HG03039 (cell line): ENCODE results near the gene RAP2B.

Experiments
- ATAC-seq: cut with Tn5 transposase; IDR thresholded peaks from one replicate; pipeline ENCODE4 v1.9.1; 2021; ENCODE audit warnings: mild to moderate bottlenecking, moderate library complexity; ENCODE audit not compliant: unreplicated experiment

RAP2B gene

DNA sequence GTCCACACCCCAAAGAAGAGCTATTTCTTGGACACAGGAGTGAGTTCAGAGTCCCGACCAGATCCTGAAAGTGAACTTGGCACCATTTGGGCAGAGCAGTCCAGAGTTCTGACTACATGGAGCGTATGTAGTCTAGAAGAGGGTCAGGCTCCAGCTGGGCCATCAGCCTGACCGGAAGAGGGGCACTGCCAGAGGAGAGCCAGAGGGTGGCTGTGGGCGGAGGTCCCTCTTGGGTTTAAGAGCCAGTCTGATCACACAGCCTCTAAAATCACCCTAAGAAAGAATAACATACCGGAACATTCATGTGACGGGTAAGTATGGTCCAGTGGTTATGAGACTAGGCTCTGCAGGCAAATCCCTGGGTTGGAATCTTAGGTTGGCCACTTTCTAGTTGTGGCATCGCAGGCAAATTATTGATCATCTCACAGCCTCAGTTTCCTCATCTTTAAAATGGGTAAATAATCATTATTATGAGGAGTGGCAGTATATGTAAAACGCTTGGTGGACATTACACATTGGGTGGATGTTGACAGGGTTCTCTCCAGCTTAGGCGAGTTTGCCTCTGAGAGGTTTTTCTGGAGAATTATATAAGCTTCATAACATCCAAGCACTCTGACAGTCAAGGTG lies 2.1 kb upstream of the RAP2B start:
- no peak for ATAC-seq

DNA sequence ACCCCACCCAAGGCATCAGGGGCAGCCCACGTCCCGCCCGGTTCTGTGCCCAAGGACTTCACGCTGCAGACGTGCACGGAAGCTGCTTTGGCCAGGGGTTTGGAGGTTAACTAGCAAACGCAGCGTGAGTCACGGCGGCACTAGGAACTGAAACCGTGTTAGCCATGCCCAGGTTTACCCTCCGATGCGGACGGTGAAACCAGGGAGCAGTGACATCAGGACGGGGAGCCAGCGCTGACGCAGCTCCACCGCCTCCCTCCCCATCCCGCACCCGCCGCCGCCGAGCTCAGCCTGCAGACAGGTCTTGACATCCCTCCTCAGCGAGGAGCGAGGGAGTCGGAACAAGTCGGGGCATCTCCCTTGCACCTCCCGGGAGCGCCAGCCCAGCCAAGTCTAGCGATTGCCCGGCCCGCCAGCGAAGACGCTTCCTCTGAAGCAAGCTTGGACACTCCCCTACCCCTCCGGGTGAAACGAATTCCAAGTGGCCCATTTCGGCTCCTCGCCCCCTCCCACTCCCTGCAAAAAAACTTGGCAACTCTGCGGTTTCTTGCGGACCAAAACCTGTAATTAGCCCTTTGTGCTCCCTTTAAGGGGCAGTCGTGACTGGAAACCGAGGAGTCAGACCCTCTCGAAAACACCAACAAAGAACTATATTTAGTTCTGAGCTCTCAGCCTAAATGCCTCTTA lies 1.4 kb upstream of the RAP2B start:
- peak; percentile 27 for ATAC-seq

DNA sequence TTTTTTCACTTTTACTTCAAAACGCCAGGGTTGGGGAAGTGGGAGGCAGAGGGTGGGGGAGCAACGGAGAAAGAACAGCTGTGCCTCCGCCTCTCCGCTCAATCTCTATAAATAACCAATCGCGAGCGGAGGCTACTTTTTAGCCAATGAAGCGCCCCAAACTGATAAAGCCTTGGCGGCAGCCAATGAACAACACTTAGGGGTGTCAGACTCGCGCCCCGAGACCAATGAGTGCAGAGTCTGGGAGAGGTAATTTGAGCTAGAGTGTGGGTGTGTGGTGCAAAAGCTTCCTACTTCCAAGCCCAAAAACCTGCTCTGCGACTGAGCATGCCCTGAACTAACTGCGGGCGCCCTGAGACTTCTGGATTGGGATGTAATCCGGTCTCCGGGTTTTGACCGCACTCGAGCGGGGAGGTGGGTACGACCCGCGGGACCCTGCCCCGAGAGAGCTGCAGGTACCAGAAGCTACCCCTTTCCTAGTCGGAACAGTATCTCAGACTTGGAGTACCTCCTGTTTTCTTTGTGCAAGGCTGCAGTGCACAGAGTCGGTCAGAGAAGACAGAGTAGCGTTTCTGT lies 800 bp upstream of the RAP2B start:
- ATAC-seq = peak; percentile 82

DNA sequence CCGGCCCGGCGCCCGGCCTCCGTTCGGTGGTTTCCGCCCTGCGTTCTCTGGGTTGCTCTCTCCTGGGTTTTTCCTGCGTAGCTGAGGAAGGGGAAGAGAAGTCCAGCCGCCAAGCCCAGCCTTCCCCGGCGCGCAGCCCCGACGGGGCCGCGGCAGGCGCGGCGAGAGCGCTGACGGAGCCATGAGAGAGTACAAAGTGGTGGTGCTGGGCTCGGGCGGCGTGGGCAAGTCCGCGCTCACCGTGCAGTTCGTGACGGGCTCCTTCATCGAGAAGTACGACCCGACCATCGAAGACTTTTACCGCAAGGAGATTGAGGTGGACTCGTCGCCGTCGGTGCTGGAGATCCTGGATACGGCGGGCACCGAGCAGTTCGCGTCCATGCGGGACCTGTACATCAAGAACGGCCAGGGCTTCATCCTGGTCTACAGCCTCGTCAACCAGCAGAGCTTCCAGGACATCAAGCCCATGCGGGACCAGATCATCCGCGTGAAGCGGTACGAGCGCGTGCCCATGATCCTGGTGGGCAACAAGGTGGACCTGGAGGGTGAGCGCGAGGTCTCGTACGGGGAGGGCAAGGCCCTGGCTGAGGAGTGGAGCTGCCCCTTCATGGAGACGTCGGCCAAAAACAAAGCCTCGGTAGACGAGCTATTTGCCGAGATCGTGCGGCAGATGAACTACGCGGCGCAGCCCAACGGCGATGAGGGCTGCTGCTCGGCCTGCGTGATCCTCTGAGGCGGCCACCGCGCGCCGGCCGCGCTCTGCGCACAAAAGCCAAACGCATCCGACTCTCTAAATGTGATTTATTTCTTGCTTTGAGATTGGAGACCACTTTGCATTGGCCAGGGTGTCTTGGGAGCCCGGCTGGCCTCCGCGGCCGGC lies 727 bp downstream of the RAP2B start:
- ATAC-seq = peak; percentile 1

DNA sequence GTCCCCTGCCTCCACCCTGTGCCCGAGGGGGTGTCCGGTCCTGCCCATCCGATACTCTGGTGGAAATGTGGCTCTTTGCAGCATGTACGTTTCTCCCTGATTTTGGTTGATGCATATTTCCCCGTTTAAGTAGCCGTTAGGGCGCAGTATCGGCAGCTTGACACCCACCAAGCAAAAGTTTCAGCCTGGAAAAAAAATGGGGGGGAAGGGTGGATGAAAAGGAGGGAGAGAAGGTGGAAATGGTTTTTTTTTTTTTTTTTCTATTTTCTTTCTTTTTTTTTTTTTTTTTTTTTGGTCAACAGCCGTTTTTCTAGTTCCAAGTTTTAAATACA lies 1.3 kb downstream of the RAP2B start:
- no peak for ATAC-seq

DNA sequence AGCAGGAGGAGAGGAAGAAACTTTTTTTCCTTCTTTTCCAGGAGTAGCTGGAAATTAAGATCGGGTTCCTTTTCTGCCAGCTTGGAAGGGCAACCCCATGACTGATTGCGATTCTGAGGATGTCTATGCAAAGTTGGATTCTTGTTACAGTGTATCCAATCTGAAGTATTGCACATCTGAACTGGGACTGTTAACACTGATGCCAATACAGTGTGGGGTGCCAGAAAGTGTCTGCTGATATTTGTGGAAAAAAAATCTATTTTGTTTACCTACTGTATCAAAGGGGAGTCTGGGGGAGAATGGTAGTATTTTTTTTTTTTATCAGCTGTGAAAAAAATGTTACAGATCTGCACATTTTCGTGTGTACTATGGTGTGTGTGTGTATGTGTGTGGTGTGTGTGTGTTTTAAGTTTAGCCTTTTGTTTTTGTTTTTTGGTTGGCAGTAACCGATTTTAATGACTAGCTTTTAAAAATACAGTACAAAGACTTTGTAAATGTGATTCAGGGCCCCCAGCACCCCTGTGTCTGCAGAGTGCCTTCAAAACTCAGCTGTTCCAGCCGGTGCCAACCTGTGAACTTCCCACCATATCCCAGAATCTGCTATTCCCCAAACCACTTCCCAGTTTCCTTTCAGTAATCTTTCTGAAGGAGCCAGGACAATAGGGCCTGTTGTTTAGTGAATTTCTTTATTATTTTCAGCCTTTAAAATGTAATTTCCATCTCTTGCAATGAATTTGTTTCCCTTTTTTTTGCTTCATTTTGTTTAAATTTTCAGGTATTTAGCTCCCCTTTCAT lies 1.9 kb downstream of the RAP2B start:
- no peak for ATAC-seq

DNA sequence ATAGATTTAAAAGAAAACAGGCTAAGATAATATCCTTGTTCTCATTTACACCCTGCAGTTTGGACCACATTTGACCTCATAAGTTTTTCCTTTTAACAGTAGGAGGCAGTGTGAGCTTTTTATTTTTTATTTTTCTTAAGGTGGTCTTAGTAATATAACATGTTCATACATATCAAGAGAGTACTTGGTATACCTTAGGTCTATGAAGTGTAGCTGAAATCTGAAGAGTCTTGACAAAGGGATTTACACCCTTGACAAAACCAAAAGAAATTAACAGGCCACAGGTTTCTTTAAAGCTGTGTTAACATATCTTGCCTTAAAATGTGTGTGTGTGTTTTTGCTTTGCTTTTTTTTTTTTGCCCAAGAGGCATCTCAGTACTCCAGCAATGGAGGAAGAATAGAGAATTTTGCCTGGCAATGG lies 3.2 kb downstream of the RAP2B start:
- no peak for ATAC-seq

DNA sequence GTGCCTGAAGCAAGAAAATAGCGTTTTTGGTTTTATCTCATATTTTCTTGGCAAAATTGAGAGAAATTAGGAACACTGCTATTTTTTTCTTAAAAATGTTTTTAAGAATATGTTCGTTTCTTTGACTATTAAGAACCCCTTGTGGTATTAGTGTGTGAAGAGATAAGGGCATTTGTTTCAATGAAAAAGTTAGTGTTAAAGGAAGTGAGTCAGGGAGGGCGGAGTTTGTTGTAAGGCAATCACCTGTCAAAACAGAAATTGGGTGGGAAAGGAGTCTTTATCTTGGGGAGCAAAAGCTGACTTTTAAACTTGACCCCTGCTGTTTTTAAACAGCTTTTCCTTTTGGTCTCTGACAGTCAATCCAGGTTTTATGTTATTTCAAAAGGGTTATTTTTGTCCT lies 4.2 kb downstream of the RAP2B start:
- ATAC-seq = no peak

DNA sequence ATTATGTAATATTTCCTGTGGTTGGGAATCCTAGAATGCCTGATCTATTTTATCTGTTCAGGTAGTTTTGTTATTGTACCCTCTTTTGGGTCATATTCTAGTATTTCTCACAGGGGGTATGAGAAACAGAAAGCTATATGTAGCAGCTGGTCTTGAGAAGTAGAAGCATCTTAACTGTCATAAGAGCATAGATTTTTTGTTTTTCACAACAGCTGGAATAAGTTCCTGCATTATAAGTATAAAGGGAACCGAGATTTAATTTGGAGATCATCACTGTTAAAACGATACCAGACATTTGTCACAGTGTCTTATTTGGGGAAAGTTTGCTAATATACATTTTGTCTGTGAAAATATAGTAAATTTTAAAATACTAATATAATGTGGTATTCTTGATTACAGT lies 4.8 kb downstream of the RAP2B start:
- ATAC-seq = no peak

DNA sequence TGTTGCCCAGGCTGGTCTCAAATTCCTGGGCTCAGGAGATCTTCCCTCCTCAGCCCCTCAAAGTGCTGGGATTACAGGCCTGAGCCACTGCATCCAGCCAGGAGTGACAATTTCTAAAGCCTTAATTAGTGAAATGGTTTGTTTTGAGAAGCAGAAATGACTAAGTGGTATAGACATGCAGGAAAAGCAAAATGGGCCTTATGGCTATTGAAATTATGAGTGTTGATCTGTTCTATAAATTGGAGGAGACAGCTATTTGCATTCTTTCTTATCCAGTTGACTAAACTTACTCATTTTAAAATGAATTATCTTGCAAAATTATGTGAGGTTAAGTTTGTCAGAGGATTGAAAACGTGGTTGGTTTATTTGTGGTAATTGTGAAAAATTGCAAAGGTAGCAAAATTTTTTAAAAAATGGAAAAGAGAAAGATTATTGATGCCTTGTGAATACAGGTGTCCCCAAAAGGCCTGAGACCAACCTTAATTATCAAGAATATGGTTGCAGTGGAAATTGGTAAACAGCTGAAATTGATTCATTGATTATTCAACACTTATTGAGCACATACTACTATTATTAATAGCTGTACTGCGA lies 7.9 kb downstream of the RAP2B start:
- no peak for ATAC-seq

DNA sequence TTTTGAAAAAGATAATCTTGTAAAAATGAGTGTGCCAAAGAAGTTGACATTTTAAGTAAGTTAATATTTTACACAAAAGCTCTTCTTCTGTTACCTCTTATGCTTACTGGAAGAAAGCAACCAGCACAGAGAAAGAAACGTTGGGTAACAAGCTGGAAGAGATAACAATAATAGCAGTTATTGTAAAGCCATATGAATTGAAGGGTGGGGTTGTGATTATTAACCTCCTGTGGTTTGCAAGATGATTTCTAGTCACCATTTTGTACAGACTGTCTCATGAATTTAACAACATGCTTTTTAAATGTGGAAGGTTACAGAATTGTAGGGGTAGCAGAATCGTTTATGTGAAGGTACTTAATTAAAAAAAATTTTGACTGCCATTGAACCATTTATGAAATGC lies 9.2 kb downstream of the RAP2B start:
- ATAC-seq = no peak

DNA sequence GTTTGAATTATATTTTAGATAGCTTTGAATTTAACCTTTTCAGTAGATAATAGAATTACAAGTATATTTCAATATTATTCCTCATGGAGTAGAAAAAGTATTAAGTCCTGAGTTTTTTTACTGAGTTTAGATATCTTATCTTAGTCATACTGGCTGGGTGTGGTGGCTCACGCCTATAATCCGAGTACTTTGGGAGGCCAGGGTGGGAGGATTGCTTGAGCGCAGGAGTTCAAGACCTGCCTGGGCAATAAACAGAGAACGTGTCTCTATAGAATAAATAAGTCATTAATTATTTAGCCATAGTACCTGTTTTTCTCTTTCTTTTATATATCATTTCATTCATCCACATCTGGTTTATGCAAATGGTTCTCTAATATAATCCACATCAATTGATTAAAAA lies 9.9 kb downstream of the RAP2B start:
- no peak for ATAC-seq

DNA sequence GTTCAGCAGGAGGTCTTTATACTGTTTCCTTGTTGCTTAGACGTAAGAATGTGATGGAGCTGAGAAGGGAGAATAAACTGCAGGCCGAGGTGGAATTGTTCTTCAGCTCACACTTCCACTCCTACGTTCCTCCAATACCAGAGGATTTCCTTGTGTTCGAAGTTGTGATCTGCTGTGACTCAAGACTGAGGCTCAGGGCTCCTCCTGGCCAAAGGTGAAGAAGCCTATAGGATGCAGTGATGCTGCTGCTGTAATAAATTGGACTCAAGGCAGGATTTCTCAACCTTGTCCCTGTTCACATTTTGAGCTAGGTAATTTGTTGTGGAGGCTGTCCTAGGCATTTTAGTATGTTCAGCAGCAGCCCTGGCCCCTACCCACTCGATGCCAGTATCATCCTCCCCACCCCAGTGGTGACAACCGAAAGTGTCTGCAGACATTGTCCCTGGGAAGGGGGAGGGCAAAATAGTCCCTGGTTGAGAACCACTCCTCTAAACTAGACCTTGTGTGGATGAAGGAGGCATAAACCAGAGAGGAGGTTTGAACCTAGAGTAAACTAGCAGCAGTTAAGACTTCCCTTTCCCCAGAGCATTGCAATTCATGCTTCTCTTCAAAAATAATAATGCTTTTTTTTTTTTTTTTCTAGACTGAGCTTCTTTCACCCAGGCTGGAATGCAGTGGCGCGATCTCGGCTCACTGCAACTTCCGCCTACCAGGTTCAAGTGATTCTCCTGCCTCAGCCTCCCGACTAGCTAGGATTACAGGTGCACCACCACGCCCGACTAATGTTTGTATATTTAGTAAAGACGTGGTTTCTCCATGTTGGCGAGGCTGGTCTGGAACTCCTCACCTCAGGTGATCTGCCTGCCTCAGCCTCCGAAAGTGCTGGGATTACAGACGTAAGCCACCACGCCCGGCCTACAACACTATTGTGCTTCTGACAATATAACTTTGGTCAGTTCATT lies 11.1 kb downstream of the RAP2B start:
- ATAC-seq = no peak

DNA sequence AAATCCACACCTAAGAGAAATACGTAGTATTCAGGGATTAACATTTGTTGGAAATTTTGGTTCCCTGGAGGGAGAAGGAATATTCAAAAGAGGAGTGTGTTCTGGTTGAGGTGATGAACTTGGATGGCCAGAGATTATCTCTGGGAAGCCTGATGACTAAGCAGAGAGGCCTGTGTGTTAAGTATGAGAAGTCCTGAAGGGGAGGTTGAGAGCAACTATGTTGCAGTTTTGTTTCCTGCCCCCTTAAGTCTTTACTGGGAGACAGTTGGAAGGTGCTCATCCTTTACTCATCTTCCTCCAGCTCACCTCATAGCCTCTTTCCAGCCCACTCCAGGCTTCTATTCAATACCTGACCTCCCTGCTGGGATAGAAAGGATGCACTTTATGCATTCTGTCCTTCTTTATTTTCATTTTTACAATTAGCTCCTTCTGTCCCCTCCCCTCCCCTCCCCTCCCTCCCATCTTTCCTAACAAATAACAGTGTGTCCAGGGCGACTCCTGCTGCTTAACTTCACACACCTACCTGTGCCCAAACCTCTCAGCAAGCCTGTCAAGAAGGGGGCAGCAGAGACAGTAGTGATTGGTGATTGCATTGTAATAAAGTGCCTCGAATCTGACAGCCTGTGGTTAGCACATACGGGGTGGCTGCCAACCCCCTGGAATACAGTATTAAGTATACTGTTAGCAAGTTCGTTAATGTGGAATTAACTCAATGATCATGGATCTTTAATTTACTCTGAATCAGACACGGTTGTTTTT lies 11.9 kb downstream of the RAP2B start:
- no peak for ATAC-seq

DNA sequence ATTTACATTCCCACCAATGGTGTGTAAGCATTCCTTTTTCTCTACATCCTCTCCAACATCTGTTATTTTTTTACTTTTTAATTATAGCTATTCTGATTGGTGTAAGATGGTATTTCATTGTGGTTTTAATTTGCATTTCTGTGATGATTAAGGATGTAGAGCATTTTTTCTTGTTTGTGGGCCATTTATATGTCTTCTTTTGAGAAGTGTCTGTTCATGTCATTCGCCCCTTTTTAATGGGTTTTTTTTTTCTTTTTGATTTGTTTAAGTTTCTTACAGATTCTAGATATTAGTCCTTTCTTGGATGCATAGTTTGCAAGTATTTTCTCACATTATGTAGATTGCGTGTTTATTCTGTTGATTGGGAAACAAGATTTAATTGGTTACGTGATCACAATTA lies 14.2 kb downstream of the RAP2B start:
- no peak for ATAC-seq

DNA sequence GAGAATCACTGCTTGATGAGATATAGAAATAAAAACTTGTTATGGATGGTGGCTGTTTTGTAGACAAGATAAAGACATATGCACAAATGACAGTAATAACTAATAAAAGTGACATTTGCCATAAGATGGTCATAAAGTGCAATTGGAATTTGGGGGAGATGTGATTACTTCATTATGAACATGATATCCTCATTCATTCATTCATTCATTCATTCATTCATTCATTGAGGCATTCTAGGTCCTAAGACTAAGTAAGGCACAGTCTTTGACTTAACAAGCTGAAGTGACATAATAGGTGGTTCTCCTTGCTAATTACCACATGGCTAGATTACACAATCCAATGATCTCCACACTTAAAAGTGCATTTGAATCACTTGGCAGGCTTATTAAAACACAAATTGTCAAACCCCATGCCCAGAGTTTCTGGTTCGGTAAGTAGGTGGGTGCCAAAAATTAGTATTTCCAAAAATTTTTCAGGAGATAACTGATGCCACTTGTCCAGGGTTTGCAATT lies 18.9 kb downstream of the RAP2B start:
- no peak for ATAC-seq

DNA sequence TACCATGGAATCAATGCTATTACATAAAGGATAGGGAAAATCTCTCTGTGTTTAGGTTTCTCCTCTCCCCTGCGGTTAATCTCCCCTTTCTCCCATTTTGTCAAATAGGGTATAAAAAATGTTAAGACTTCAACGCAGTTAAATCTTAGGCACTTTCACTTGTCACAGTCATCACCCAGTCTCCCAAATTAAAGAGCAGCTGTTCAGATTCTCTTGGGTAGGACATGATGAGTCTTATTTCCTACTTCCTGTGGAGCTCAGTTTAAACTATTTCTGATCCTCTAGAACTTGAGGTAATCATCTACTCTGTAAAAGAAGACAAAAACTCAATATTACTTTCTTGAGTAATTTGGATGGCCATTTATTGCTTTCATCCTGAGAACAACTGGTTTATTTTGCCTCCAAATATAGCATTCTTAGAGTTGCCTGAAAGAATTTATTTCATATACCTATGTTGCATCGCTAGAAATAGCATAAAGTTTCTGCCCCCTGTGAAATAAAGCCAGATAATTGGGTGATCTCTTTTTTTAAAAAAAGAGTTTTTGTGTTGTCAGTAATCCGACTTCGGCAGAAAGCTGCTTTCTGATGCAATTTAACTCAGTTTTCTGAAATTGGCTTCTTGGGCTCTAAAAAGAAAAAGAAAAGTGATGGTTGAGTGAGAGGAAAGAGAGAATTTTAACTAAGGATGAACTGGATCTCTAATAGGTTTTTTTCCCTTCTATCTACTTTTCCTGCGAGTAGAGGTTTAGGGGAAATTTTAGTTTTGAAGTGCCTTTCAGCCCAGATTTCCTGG lies 20.7 kb downstream of the RAP2B start:
- ATAC-seq = no peak

DNA sequence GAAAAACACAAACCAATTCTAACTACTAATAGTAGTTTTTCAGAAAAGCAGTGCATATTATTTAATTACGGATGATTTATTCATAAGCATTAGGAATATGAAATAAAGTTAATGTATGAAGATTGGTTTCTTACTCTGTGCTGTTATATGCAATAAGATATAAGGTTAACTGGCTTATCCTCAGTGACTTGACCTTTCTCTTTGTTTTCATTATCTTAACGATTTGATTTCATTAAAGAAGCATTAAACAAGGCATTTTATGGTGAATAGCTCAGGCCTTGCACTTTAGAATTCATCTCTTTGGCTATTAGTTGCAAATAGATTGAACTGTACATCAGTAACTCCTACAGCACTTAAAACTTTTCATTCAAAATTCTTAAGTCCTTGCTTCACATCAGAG lies 28.9 kb downstream of the RAP2B start:
- no peak for ATAC-seq
